DND-41 (cell line): ENCODE data around the gene SLC39A3.

ENCODE experiments used
- CTCF ChIP-seq: IDR thresholded peaks from 2 replicates; pipeline ENCODE4 v1.5.1; 2012; ENCODE audit warnings: borderline replicate concordance, low read length, moderate library complexity, mild to moderate bottlenecking; ENCODE audit not compliant: poor library complexity, severe bottlenecking; ENCODE audit errors: extremely low read depth
- EZH2 ChIP-seq: IDR thresholded peaks from 3 replicates; pipeline ENCODE4 v1.6.1; 2012; ENCODE audit warnings: borderline replicate concordance, low read depth, mild to moderate bottlenecking, moderate library complexity, low read length, inconsistent platforms; ENCODE audit not compliant: severe bottlenecking

DNA sequence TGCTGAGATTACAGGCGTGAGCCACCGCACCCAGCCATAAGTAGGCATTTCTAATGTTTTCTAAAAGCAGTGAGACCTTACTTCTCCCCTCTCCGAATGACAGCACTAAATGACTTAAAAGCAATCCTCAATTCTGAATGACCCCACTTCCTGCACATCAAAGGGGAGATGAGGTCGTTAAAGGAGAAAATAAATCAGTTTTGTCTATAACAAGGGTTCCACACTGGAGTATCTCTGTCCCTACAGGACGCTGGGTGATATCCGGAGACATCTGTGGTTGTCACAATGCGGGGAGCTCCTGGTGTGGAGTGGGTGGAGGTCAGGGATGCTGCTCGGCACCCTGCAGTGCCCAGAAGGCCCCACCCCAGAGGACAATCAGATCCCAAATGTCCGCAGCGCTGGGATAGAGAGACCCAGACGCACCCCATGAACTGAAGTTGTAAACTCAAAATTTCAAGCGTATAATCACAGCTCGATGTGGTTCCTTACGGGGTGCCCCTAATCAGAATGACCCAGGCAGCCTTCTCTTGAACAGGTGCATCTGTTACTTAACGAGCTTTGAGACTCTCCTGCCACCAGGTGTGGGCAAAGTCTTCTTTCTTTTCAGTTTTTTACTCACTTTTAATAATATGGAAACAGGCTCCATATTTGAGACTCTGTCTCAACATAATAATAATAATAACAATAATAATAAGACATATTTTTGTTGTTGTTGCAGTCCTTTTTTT, 40.2 kb downstream of the SLC39A3 start:
- TF ChIP-seq CTCF (no peak), EZH2 (no peak)
